ENCODE data around the gene PRELID1. TPM values are rescaled to one million over a fixed set of nuclear protein-coding genes. Genes with fewer than 3 reads are reported as not detected.
A peak's percentile ranks its signal among the peaks of the same experiment; 100 is the strongest.

PRELID1 gene
- total and polyA plus RNA-seq, 2 donors (not counting 3 experiments of a cell fraction or from before 2014, with no cell fraction given), result 201 to 293 TPM

DNA sequence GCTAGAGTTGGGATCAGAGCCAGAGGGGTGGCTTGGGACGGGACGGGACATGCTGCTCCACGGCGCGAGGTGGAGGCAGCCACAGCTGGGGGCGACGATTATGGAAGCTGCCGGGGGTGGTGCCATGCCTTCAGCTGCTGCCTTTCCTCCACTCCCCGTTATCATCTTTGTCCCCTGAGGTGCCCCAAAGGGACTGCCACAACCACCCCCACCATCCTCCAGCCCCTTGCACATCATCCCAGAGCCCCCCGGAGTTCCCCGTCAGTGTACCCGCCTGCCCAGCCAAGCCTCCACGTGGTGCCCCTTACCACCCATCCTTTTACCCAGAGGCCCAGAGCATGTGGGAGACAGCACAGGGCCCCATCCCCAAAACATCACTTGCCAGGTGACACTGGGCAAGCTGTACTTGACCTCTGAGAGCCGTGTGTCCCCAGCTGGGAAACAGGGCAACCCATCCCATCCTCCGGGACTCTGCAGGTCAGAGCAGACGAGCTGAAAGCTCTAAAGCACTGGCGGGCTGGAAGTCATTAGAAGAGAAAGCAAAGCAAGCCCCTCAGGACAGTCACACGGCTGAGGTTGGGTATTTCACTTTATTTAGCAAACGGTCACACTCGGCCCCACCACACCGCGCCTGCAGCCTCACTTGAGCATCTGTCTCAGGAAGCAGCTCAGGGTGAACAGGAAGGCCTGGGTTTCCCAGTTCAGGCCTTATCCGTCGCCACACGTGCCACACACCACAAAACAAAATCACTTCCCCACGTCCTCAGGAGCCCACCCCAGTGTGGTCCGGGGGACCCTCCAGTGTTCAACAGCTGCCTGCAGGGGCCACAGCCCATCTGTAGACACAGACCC, 27.6 kb downstream of the PRELID1 start:
- BruUV-seq (replicated peaks), result TSS peak; percentile 70
- DNase-seq (ENCODE audit: low read depth, low spot score) (no peak), FAIRE-seq (no peak)
- dilution Hi-C loops (cut with MboI; ENCODE audit: extremely low pct_ligation_motif_present, low sequenced_read_pairs) (no loop called here), intact Hi-C loops (cut with micrococcal nuclease) (no loop called here)
- Histone ChIP-seq H3K27me3 (ENCODE audit: control insufficient read depth in 2 of 2, insufficient read depth in 2 of 2, low read length in 2 of 2) (no peaks in the 10 kb centered on the region), H2AFZ (ENCODE audit: low read depth, low read length) (no peak overlapping the region), H3K27ac (ENCODE audit: insufficient read depth, low read depth, low read length) (no peak overlapping the region), H3K4me1 (ENCODE audit: control insufficient read depth, extremely low read depth, insufficient read depth, low read length) (peaks cover 16% of the 10 kb centered on the region), H3K9me3 (replicated peaks; ENCODE audit: control insufficient read depth, insufficient read depth, low read length) (no peaks in the 10 kb centered on the region), H3K9me1 (replicated peaks; ENCODE audit: control insufficient read depth, extremely low read depth, insufficient read depth, low read length) (no peaks in the 10 kb centered on the region), H3K79me2 (ENCODE audit: control insufficient read depth, insufficient read depth, low read length) (no peaks in the 10 kb centered on the region), H3K4me2 (ENCODE audit: insufficient read depth, low read length) (no peak overlapping the region), H4K20me1 (replicated peaks; ENCODE audit: control insufficient read depth, extremely low read depth, insufficient read depth, low read length) (no peaks in the 10 kb centered on the region), H3K9ac (replicated peaks; ENCODE audit: extremely low read depth, insufficient read depth, low read length) (no peak overlapping the region), H3K4me3 (replicated peaks in 1 of 3; ENCODE audit: insufficient read depth in 1 of 3, low read depth in 1 of 3, low read length in 3 of 3) (no peak overlapping the region), H3K36me3 (ENCODE audit: control insufficient read depth in 2 of 2, extremely low read depth in 1 of 2, insufficient read depth in 2 of 2, low read length in 2 of 2) (peaks cover 0 to 34% of the 10 kb centered on the region in 2 experiments)
- ChIA-PET CTCF (interaction anchor here (0.9 to 1.8 kb wide), 2 partner anchors 22 to 170 kb away, joined by 3 to 6 read pairs; no protein-coding TSS in a partner anchor), POLR2A (no interaction called here)
- TF ChIP-seq POLR2AphosphoS5 (IDR thresholded peaks at IDR 0.05; ENCODE audit: insufficient read depth, low read depth, low read length), result no peak
- TF ChIP-seq GATA2 (IDR thresholded peaks at IDR 0.05; ENCODE audit: insufficient read depth, insufficient read length, low read depth, low read length), result no peak
- TF ChIP-seq, protein P1, sequence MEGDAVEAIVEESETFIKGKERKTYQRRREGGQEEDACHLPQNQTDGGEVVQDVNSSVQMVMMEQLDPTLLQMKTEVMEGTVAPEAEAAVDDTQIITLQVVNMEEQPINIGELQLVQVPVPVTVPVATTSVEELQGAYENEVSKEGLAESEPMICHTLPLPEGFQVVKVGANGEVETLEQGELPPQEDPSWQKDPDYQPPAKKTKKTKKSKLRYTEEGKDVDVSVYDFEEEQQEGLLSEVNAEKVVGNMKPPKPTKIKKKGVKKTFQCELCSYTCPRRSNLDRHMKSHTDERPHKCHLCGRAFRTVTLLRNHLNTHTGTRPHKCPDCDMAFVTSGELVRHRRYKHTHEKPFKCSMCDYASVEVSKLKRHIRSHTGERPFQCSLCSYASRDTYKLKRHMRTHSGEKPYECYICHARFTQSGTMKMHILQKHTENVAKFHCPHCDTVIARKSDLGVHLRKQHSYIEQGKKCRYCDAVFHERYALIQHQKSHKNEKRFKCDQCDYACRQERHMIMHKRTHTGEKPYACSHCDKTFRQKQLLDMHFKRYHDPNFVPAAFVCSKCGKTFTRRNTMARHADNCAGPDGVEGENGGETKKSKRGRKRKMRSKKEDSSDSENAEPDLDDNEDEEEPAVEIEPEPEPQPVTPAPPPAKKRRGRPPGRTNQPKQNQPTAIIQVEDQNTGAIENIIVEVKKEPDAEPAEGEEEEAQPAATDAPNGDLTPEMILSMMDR (IDR thresholded peaks at IDR 0.05; ENCODE audit: extremely low read depth in 1 of 2, insufficient read depth in 1 of 2, low read depth in 1 of 2, low read length in 2 of 2), result no peak
- no peak for TF ChIP-seq JUN (IDR thresholded peaks at IDR 0.05; ENCODE audit: borderline replicate concordance, insufficient read depth, insufficient read length, low read depth)
- TF ChIP-seq EZH2 (IDR thresholded peaks at IDR 0.05; ENCODE audit: borderline replicate concordance, low read depth, low read length, severe bottlenecking), result no peak
- no peak for TF ChIP-seq POLR2A (IDR thresholded peaks at IDR 0.05; ENCODE audit: low read depth, low read length)
- TF ChIP-seq, protein P2, sequence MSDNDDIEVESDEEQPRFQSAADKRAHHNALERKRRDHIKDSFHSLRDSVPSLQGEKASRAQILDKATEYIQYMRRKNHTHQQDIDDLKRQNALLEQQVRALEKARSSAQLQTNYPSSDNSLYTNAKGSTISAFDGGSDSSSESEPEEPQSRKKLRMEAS (IDR thresholded peaks at IDR 0.05; ENCODE audit: insufficient read depth, insufficient read length), result no peak
- TF ChIP-seq MYC (IDR thresholded peaks at IDR 0.05; ENCODE audit: low read depth, low read length), result no peak
- TF ChIP-seq FOS (IDR thresholded peaks at IDR 0.05; ENCODE audit: borderline replicate concordance, insufficient read depth, low read length), result no peak
